SK-N-SH (cell line): Measurements from ENCODE around the gene UBAC2. TPM values are rescaled to one million over a fixed set of nuclear protein-coding genes. Genes with fewer than 3 reads are reported as not detected.

Experiments
- CTCF ChIA-PET: fragments of 300-600, 350-600 bp; formaldehyde crosslinking; extraction: SDS; loops from one replicate; lab custom pipeline; 2021; lab: Yijun Ruan, JAX
- POLR2A ChIA-PET: fragments of 350-600 bp; sonication (Branson Sonifier 250); formaldehyde crosslinking; extraction: SDS; loops from one replicate; lab custom pipeline; 2020; ENCODE audit warnings: antibody characterized with exemption, inconsistent platforms; lab: Yijun Ruan, JAX
- DNase-seq: peaks from one replicate; pipeline ENCODE4 v3.0.0; 2012
- H2AFZ ChIP-seq: fragments of 200-600 bp; sonication (generic); 2 replicates; pipeline ENCODE4 v1.8.1; 2016; ENCODE audit warnings: antibody characterized with exemption, mild to moderate bottlenecking, low read depth
- H3F3A ChIP-seq: fragments of 200-600 bp; sonication (generic); replicated peaks from 2 replicates; pipeline ENCODE3; 2016; ENCODE audit warnings: antibody characterized with exemption, mild to moderate bottlenecking; ENCODE audit not compliant: insufficient read depth
- H3K27ac ChIP-seq, 2 experiments: fragments of 200-500 bp in 1 of 2; fragments of 200-600 bp in 1 of 2; sonication (Bioruptor generic) in 1 of 2; sonication (generic), shearing (Covaris generic) in 1 of 2; 2 replicates each; pipeline versions ENCODE4 v1.5.1 to v1.6.1; 2014 to 2016; ENCODE audit warnings: low read depth in 2 of 2, inconsistent platforms in 1 of 2, low read length in 1 of 2, mild to moderate bottlenecking in 1 of 2, mixed read lengths in 1 of 2
- H3K27me3 ChIP-seq: fragments of 200-600 bp; sonication (generic), shearing (Covaris generic); 2 replicates; pipeline ENCODE4 v1.6.1; 2016; ENCODE audit warnings: mixed run types; ENCODE audit not compliant: insufficient read depth
- H3K36me3 ChIP-seq, 2 experiments: fragments of 200-500 bp in 1 of 2; fragments of 200-600 bp in 1 of 2; sonication (Bioruptor generic) in 1 of 2; sonication (generic) in 1 of 2; replicated peaks in 1 of 2; 2 replicates each; pipeline versions ENCODE3 to v1.5.1; 2014 to 2016; ENCODE audit warnings: low read length in 1 of 2, mild to moderate bottlenecking in 1 of 2; ENCODE audit not compliant: insufficient read depth in 2 of 2, control insufficient read depth in 1 of 2
- H3K4me1 ChIP-seq, 2 experiments: fragments of 200-500 bp in 1 of 2; fragments of 200-600 bp in 1 of 2; sonication (Bioruptor generic) in 1 of 2; sonication (generic), shearing (Covaris generic) in 1 of 2; 2 replicates each; pipeline versions ENCODE4 v1.5.1 to v1.6.1; 2014 to 2016; ENCODE audit warnings: low read depth in 1 of 2, low read length in 1 of 2, mixed run types in 1 of 2; ENCODE audit not compliant: insufficient read depth in 2 of 2, control insufficient read depth in 1 of 2
- H3K4me2 ChIP-seq: fragments of 200-600 bp; sonication (generic), shearing (Covaris generic); 2 replicates; pipeline ENCODE4 v1.6.1; 2017; ENCODE audit warnings: mixed run types
- H3K4me3 ChIP-seq, 2 experiments: fragments of 200-500 bp in 1 of 2; fragments of 200-600 bp in 1 of 2; sonication (Bioruptor generic) in 1 of 2; sonication (generic), shearing (Covaris generic) in 1 of 2; 2 replicates each; pipeline versions ENCODE4 v1.5.1 to v1.8.1; 2014 to 2016; ENCODE audit warnings: low read depth in 2 of 2, inconsistent platforms in 1 of 2, low read length in 1 of 2, mild to moderate bottlenecking in 1 of 2, mixed read lengths in 1 of 2, moderate library complexity in 1 of 2
- H3K79me2 ChIP-seq: fragments of 200-600 bp; sonication (generic); 2 replicates; pipeline ENCODE4 v1.8.1; 2017; ENCODE audit warnings: mild to moderate bottlenecking; ENCODE audit not compliant: insufficient read depth
- H3K9ac ChIP-seq: fragments of 200-600 bp; sonication (generic); 2 replicates; pipeline ENCODE4 v1.6.1; 2017; ENCODE audit warnings: mixed run types
- H3K9me2 ChIP-seq: fragments of 200-600 bp; sonication (generic); 2 replicates; pipeline ENCODE4 v1.6.1; 2017; ENCODE audit warnings: mixed run types
- H3K9me3 ChIP-seq: fragments of 200-600 bp; sonication (generic); 2 replicates; pipeline ENCODE4 v1.6.1; 2017; ENCODE audit warnings: mixed run types, mild to moderate bottlenecking, moderate library complexity
- H4K20me1 ChIP-seq: fragments of 200-600 bp; sonication (generic); 2 replicates; pipeline ENCODE4 v1.6.1; 2017; ENCODE audit warnings: mild to moderate bottlenecking, mixed run types; ENCODE audit not compliant: insufficient read depth
- FOSL2 ChIP-seq: IDR thresholded peaks from 2 replicates; pipeline ENCODE4 v1.4.0; 2012; ENCODE audit warnings: low read depth, mild to moderate bottlenecking, moderate library complexity, borderline replicate concordance
- FOXJ3 ChIP-seq: sonication (generic); formaldehyde crosslinking; IDR thresholded peaks from 2 replicates; pipeline ENCODE4 v1.5.1; 2020; ENCODE audit warnings: mild to moderate bottlenecking, missing genetic modification reagents
- FOXM1 ChIP-seq: IDR thresholded peaks from 2 replicates; pipeline ENCODE4 v1.4.0; 2012; ENCODE audit warnings: low read depth, mild to moderate bottlenecking
- GABPA ChIP-seq: IDR thresholded peaks from 2 replicates; pipeline ENCODE4 v1.4.0; 2012; ENCODE audit warnings: low read depth, mild to moderate bottlenecking
- MEF2A ChIP-seq: IDR thresholded peaks from 2 replicates; pipeline ENCODE4 v1.4.0; 2012; ENCODE audit warnings: low read depth, borderline replicate concordance
- NFIC ChIP-seq: IDR thresholded peaks from 2 replicates; pipeline ENCODE4 v1.4.0; 2012; ENCODE audit warnings: borderline replicate concordance
- POLR2AphosphoS5 ChIP-seq: IDR thresholded peaks from 2 replicates; pipeline ENCODE4 v1.6.1; 2012; ENCODE audit warnings: low read depth, low read length
- RAD21 ChIP-seq: IDR thresholded peaks from 2 replicates; pipeline ENCODE4 v1.6.1; 2012; ENCODE audit warnings: mild to moderate bottlenecking, low read length
- RXRA ChIP-seq: IDR thresholded peaks from 2 replicates; pipeline ENCODE4 v1.4.0; 2012; ENCODE audit warnings: low read depth, mild to moderate bottlenecking, borderline replicate concordance
- SIN3A ChIP-seq: IDR thresholded peaks from 2 replicates; pipeline ENCODE4 v1.6.1; 2012; ENCODE audit warnings: low read depth, mild to moderate bottlenecking, low read length, moderate library complexity, borderline replicate concordance
- TAF1 ChIP-seq: IDR thresholded peaks from 2 replicates; pipeline ENCODE4 v1.6.1; 2012; ENCODE audit warnings: low read depth, mild to moderate bottlenecking, low read length, moderate library complexity, borderline replicate concordance
- TCF12 ChIP-seq: IDR thresholded peaks from 2 replicates; pipeline ENCODE4 v1.4.0; 2012
- WGBS: methylation state at CpG from one replicate; pipeline ENCODE4 v1.1.6; 2017; ENCODE audit warnings: low lambda C conversion rate; 5-methylcytosine and 5-hydroxymethylcytosine counted together
- polyA plus RNA-seq, 3 experiments: library from polyadenylated mRNA; depleted of rRNA; stranded (reverse); fragments of >200 nt; gene quantifications; 2 replicates each; pipeline ENCODE4 v1.2.3, GENCODE V29; 2012
- TF ChIP-seq, protein P1 (sequence below): IDR thresholded peaks from 2 replicates; pipeline ENCODE4 v1.4.0; 2012; ENCODE audit warnings: low read depth
- TF ChIP-seq, protein P2 (sequence below): IDR thresholded peaks from 2 replicates; pipeline ENCODE4; 2012
- TF ChIP-seq, protein P3 (sequence below): IDR thresholded peaks from 2 replicates; pipeline ENCODE4 v1.4.0; 2012; ENCODE audit warnings: low read depth, borderline replicate concordance

Gene UBAC2
- polyA plus RNA-seq, 1 of the 3 experiments (the other 2 are of a cell fraction) = 79.0 TPM

DNA sequence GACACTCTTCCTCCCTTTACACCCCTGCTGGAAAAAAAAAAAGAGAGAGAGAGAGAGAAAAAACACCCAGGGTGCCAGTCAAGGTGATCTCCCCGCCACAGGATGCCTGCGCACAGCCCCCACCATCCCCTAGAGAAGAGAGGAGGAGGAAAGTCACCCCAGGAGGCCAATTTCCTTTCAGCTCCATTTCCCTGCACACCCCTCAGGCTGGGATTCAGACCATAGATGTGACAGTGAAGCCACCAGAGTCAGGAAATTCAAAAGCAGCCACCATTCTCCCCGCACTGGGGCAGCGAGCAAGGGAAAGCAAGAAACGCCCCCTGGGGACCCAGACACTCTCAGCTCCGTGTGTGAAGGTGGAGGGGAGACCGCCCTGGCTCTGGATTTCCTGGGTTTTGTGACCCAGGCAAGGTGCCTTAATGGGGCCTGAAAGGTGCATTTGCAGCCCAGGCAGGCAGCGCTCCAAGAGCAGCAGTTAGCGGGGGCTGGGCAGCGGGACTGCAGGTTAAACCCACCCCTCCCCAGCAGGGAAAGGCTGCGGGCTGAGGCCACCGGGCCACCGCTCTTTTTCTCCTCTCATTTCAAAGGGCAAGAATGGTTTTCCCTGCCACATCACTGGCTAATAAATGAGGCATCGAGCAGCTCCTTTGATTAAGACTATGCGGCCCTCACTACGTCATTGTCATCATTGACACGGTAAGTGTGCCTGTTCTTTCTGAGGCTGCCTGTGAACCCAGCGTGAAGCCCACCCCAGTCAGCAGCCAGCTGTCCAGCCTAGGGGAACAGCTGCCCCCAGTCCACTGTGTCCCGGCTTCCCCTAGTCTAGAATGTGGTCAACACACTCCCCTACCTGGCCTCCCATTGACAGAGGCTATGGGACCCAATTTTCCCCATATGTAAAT, 216.8 kb downstream of the UBAC2 start:
- WGBS = 76% methylated on average over 17 of the region's 19 CpGs
- Histone ChIP-seq H3K36me3 (no peaks in the 10 kb centered on the region), H3K4me3 (no peak overlapping the region), H3K9me2 (no peaks in the 10 kb centered on the region), H3K79me2 (no peaks in the 10 kb centered on the region), H3K9me3 (no peaks in the 10 kb centered on the region), H2AFZ (no peak overlapping the region), H3K27me3 (no peaks in the 10 kb centered on the region; the same call in 1 of the 2 replicates), H3K4me1 (no peaks in the 10 kb centered on the region; a peak in 1 of 4 replicates), H3K4me2 (no peak overlapping the region), H3F3A (no peaks in the 10 kb centered on the region), H3K9ac (no peak overlapping the region), H3K27ac (no peak overlapping the region), H4K20me1 (no peaks in the 10 kb centered on the region)
- TF ChIP-seq FOSL2 = no peak
- TF ChIP-seq SIN3A = no peak
- no peak for TF ChIP-seq GABPA
- no peak for TF ChIP-seq TAF1
- no peak for TF ChIP-seq MEF2A
- no peak for TF ChIP-seq FOXJ3 (CRISPR knock-in tag)
- TF ChIP-seq TCF12 = no peak
- no peak for TF ChIP-seq RXRA
- TF ChIP-seq, protein P1, sequence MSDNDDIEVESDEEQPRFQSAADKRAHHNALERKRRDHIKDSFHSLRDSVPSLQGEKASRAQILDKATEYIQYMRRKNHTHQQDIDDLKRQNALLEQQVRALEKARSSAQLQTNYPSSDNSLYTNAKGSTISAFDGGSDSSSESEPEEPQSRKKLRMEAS = no peak
- no peak for TF ChIP-seq POLR2AphosphoS5
- no peak for TF ChIP-seq FOXM1
- no peak for DNase-seq
- CTCF ChIA-PET = interaction anchor here (1.0 to 4.8 kb wide), 5 partner anchors 12 to 151 kb away, joined by 3 to 33 read pairs (median 5); no protein-coding TSS in a partner anchor
- POLR2A ChIA-PET = no interaction called here

DNA sequence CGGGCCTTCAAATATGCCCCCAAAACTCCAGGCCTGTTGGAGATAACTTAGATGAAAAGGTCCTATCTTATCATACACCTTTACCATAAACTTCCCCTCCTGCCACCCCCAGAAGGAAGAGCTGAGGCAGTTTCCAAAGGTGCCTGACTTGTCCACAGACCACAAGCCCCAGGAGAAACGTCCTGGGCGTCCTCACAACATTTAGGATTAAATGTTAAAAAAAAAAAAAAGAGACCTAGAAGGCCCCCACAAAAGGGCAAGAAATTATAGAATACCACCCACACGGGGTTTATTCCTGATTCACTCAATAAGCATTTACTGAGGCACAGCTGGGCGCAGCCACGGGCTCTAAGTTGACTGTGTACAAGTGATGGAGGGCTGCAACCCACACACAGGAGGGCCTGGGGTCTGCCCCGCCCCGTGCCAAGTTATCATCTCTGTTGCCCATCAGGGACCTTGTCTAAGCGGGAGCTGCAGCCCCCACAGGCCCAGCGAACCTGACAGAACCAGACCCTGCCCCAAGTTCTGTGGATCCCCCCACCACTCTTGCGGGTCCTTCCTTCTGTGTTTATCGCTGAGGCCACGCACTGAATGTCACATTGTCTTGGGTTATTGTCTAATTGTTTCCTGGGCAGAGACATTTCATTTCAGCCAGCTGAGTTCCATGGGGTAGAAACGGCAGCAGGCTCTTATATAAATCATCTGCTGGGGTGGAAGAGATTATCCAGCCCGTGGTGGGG, 217.6 kb downstream of the UBAC2 start:
- Histone ChIP-seq H4K20me1 (no peaks in the 10 kb centered on the region), H3K4me2 (no peak overlapping the region), H3K4me3 (no peak overlapping the region), H3K9me3 (no peaks in the 10 kb centered on the region), H2AFZ (no peak overlapping the region), H3K36me3 (no peaks in the 10 kb centered on the region), H3K9ac (no peak overlapping the region), H3K27ac (no peak overlapping the region), H3K27me3 (no peaks in the 10 kb centered on the region; the same call in 1 of the 2 replicates), H3F3A (no peaks in the 10 kb centered on the region), H3K4me1 (no peaks in the 10 kb centered on the region; a peak in 1 of 4 replicates), H3K79me2 (no peaks in the 10 kb centered on the region), H3K9me2 (no peaks in the 10 kb centered on the region)
- CTCF ChIA-PET = interaction anchor here (0.9 to 4.8 kb wide), 7 partner anchors 13 to 152 kb away, joined by 3 to 33 read pairs (median 4); no protein-coding TSS in a partner anchor
- no peak for TF ChIP-seq RXRA
- TF ChIP-seq, protein P2, sequence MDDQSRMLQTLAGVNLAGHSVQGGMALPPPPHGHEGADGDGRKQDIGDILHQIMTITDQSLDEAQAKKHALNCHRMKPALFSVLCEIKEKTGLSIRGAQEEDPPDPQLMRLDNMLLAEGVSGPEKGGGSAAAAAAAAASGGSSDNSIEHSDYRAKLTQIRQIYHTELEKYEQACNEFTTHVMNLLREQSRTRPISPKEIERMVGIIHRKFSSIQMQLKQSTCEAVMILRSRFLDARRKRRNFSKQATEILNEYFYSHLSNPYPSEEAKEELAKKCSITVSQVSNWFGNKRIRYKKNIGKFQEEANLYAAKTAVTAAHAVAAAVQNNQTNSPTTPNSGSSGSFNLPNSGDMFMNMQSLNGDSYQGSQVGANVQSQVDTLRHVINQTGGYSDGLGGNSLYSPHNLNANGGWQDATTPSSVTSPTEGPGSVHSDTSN = no peak
- TF ChIP-seq, protein P3, sequence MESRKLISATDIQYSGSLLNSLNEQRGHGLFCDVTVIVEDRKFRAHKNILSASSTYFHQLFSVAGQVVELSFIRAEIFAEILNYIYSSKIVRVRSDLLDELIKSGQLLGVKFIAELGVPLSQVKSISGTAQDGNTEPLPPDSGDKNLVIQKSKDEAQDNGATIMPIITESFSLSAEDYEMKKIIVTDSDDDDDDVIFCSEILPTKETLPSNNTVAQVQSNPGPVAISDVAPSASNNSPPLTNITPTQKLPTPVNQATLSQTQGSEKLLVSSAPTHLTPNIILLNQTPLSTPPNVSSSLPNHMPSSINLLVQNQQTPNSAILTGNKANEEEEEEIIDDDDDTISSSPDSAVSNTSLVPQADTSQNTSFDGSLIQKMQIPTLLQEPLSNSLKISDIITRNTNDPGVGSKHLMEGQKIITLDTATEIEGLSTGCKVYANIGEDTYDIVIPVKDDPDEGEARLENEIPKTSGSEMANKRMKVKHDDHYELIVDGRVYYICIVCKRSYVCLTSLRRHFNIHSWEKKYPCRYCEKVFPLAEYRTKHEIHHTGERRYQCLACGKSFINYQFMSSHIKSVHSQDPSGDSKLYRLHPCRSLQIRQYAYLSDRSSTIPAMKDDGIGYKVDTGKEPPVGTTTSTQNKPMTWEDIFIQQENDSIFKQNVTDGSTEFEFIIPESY = no peak
- no peak for TF ChIP-seq RAD21
- no peak for TF ChIP-seq NFIC
- 72% methylated on average over 15 of the region's 15 CpGs for WGBS
- POLR2A ChIA-PET = no interaction called here
- DNase-seq = no peak
